GM12878 (cell line): ENCODE results near the gene TFPI2. TPM values are rescaled to one million over a fixed set of nuclear protein-coding genes. Genes with fewer than 3 reads are reported as not detected.

Experiments used
- ATAC-seq: fragments of 200-7000 bp; cut with Tn5 transposase; 3 replicates; pipeline ENCODE4 v1.9.1; 2020; ENCODE audit warnings: mild to moderate bottlenecking, moderate library complexity
- BruUV-seq: library from RNA; stranded (reverse); fragments of 400-500 nt; replicated peaks from 2 replicates; lab custom pipeline; 2021; lab: Mats Ljungman, UMichigan
- CTCF ChIA-PET: fragments of 300-600 bp; sonication (Branson Sonifier 250); formaldehyde crosslinking; extraction: SDS; loops from one replicate; lab custom pipeline; 2021; ENCODE audit warnings: inconsistent platforms; lab: Yijun Ruan, JAX
- POLR2A ChIA-PET: fragments of 350-600 bp; formaldehyde crosslinking; extraction: SDS; loops from one replicate; lab custom pipeline; 2021; ENCODE audit warnings: inconsistent platforms; lab: Charles Lee
- RAD21 ChIA-PET: fragments of 300-600 bp; sonication (Branson Sonifier 250); formaldehyde crosslinking; loops from one replicate; lab custom pipeline; 2023; ENCODE audit warnings: antibody characterized with exemption; ENCODE audit not compliant: unreplicated experiment; lab: Charles Lee
- SMC1A ChIA-PET: fragments of 300-600 bp; sonication (Branson Sonifier 250); formaldehyde crosslinking; loops from one replicate; lab custom pipeline; 2023; ENCODE audit not compliant: unreplicated experiment, uncharacterized antibody; lab: Charles Lee
- DNase-seq: peaks from one replicate; pipeline ENCODE4 v3.0.0-alpha.2; 2011; ENCODE audit warnings: low read depth, low spot score
- FAIRE-seq: peaks from 3 replicates; lab custom pipeline; 2011; peaks lifted over from hg19 to GRCh38; lab: Jason Lieb, UNC
- H2AFZ ChIP-seq: 2 replicates; pipeline ENCODE4 v1.6.0; 2011; ENCODE audit warnings: low read depth, low read length, control low read depth; ENCODE audit not compliant: control insufficient read depth
- H3K27ac ChIP-seq: 2 replicates; pipeline ENCODE4 v1.5.1; 2011; ENCODE audit warnings: control low read depth; ENCODE audit not compliant: control insufficient read depth, insufficient read depth
- H3K27me3 ChIP-seq, 2 experiments: replicated peaks in 1 of 2; 2 replicates each; pipeline versions ENCODE4 v1.6.0 to v1.6.1; 2011; ENCODE audit warnings: low read length in 1 of 2; ENCODE audit not compliant: control insufficient read depth in 2 of 2, insufficient read depth in 2 of 2
- H3K36me3 ChIP-seq, 2 experiments: 2 replicates each; pipeline ENCODE4 v1.5.1; 2011; ENCODE audit warnings: low read length in 1 of 2; ENCODE audit not compliant: control insufficient read depth in 2 of 2, insufficient read depth in 2 of 2
- H3K4me1 ChIP-seq: 2 replicates; pipeline ENCODE4 v1.6.1; 2011; ENCODE audit warnings: mild to moderate bottlenecking, low read length, moderate library complexity, mixed read lengths; ENCODE audit not compliant: control insufficient read depth, insufficient read depth
- H3K4me2 ChIP-seq: 2 replicates; pipeline ENCODE4 v1.6.0; 2011; ENCODE audit warnings: control low read depth; ENCODE audit not compliant: control insufficient read depth, insufficient read depth
- H3K4me3 ChIP-seq: fragments of 200-600 bp; sonication (generic); 2 replicates; pipeline ENCODE4 v1.5.1; 2016
- H3K79me2 ChIP-seq: 2 replicates; pipeline ENCODE4 v1.6.0; 2011; ENCODE audit warnings: low read length; ENCODE audit not compliant: control insufficient read depth, insufficient read depth
- H3K9ac ChIP-seq: 2 replicates; pipeline ENCODE4 v1.8.0; 2011; ENCODE audit warnings: low read length, control low read depth, mixed read lengths; ENCODE audit not compliant: control insufficient read depth, insufficient read depth
- H3K9me3 ChIP-seq: replicated peaks from 3 replicates; pipeline ENCODE4 v1.5.1; 2011; ENCODE audit warnings: mild to moderate bottlenecking, low read length; ENCODE audit not compliant: control insufficient read depth, insufficient read depth
- H4K20me1 ChIP-seq: 2 replicates; pipeline ENCODE4 v1.6.0; 2011; ENCODE audit not compliant: control insufficient read depth, insufficient read depth
- ATF7 ChIP-seq: fragments of 450-650 bp; IDR thresholded peaks from 2 replicates; pipeline ENCODE4 v1.6.1; 2016; ENCODE audit warnings: low read depth, mild to moderate bottlenecking
- DPF2 ChIP-seq: fragments of 450-650 bp; IDR thresholded peaks from 2 replicates; pipeline ENCODE4 v1.6.1; 2017; ENCODE audit warnings: mild to moderate bottlenecking
- E2F8 ChIP-seq: fragments of 450-650 bp; IDR thresholded peaks from 2 replicates; pipeline ENCODE4 v1.6.1; 2018; ENCODE audit warnings: mild to moderate bottlenecking, low read depth, moderate library complexity; ENCODE audit not compliant: partially characterized antibody
- HDAC2 ChIP-seq: fragments of 200-600 bp; sonication (generic); IDR thresholded peaks from 2 replicates; pipeline ENCODE4 v1.6.1; 2017
- KLF5 ChIP-seq: fragments of 450-650 bp; IDR thresholded peaks from 2 replicates; pipeline ENCODE4 v1.6.1; 2014; ENCODE audit warnings: mild to moderate bottlenecking; ENCODE audit not compliant: partially characterized antibody
- MTA2 ChIP-seq: fragments of 450-650 bp; IDR thresholded peaks from 2 replicates; pipeline ENCODE4 v1.6.1; 2016; ENCODE audit warnings: low read depth, mild to moderate bottlenecking, moderate library complexity
- PAX8 ChIP-seq: fragments of 450-650 bp; IDR thresholded peaks from 2 replicates; pipeline ENCODE4 v1.6.1; 2017; ENCODE audit warnings: mild to moderate bottlenecking, moderate library complexity
- ZNF687 ChIP-seq: fragments of 450-650 bp; IDR thresholded peaks from 2 replicates; pipeline ENCODE4 v1.6.1; 2017; ENCODE audit warnings: mild to moderate bottlenecking, moderate library complexity
- WGBS: methylation state at CpG from one replicate; pipeline ENCODE4 v1.1.6; 2016; ENCODE audit warnings: low lambda C conversion rate; ENCODE audit not compliant: insufficient replicate concordance, insufficient coverage; ENCODE audit errors: missing lambda C conversion rate; 5-methylcytosine and 5-hydroxymethylcytosine counted together
- in situ Hi-C: fragments of 300-500 bp; cut with MboI; formaldehyde crosslinking; loops from 9 replicates; pipeline ENCODE4 v1.14.3; 2018; ENCODE audit warnings: mixed read lengths
- intact Hi-C: fragments of 100-400 bp; cut with micrococcal nuclease; formaldehyde crosslinking; loops from one replicate; pipeline ENCODE4 v1.14.2; 2022; ENCODE audit not compliant: unreplicated experiment
- polyA plus RNA-seq, 11 experiments: library from polyadenylated mRNA; depleted of rRNA in 4 of 11; unstranded in 6 of 11; stranded (reverse) in 5 of 11; fragments of >200 nt; fragmentation: Nextera tagmentation in 4 of 11; fragmentation: Illumina TruSeq in 1 of 11; extraction: Ambion mirVana in 4 of 11; extraction: Trizol in 1 of 11; gene quantifications; 1 replicate in 1 of 11; 2 replicates in 10 of 11; pipeline versions ENCODE4 v1.2.1 to v1.2.3, GENCODE V29; 2011 to 2016; ENCODE audit warnings: inconsistent platforms in 2 of 11, missing spikeins in 2 of 11, low read depth in 1 of 11
- total RNA-seq, 4 experiments: library from RNA; depleted of rRNA in 3 of 4; stranded (reverse); fragments of >200 nt in 3 of 4; fragmentation: Illumina TruSeq in 1 of 4; extraction: Trizol in 1 of 4; gene quantifications; 2 replicates each; pipeline versions ENCODE4 v1.2.1 to v1.2.3, GENCODE V29; 2013 to 2021
- TF ChIP-seq, protein P1 (sequence below): IDR thresholded peaks from 2 replicates; pipeline ENCODE4 v1.6.1; 2012; ENCODE audit warnings: improper control_type of control experiment, low read depth, low read length; ENCODE audit not compliant: insufficient replicate concordance
- TF ChIP-seq, protein P2 (sequence below): fragments of 450-650 bp; conservative IDR thresholded peaks from 2 replicates; pipeline ENCODE4 v1.6.1; 2017; ENCODE audit warnings: mild to moderate bottlenecking, moderate library complexity

TFPI2 gene
- total and polyA plus RNA-seq, 10 of the 15 experiments (the other 5 are each of a cell fraction or from before 2014, with no cell fraction given): 0.07 to 1.1 (median 0.31) TPM; not detected in 5

DNA sequence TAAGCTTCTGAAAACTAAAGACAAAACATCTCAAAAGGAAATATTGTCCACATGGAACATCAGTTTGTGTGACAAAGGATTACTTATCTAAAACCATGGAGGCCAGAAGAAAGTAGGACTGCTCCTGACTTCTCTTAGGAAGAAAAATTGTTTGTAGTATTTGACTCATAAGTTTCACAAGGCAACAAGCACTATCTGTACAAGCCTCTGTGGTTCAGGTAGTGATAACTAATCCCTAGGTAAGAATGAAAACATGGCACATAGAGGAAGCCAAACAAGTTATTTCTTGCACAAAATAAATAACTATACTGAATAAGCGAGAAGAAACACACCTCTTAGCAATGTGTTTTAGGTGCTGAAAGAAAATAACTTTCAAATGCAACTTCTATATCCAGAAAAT lies 30.3 kb downstream of the TFPI2 start:
- 39% methylated on average over 1 of the region's 1 CpG for WGBS
- BruUV-seq: no TSS peak
- Histone ChIP-seq H3K9ac (no peak overlapping the region), H3K9me3 (no peaks in the 10 kb centered on the region), H3K36me3 (no peaks in the 10 kb centered on the region), H3K27me3 (no peaks in the 10 kb centered on the region), H3K79me2 (no peaks in the 10 kb centered on the region), H3K4me2 (no peak overlapping the region), H3K27ac (no peak overlapping the region), H2AFZ (no peak overlapping the region), H3K4me1 (no peaks in the 10 kb centered on the region), H4K20me1 (no peaks in the 10 kb centered on the region), H3K4me3 (no peak overlapping the region)
- SMC1A ChIA-PET: no interaction called here
- in situ Hi-C loops: no loop called here
- ATAC-seq (no peak), DNase-seq (no peak), FAIRE-seq (no peak)
- intact Hi-C loops: loop anchor here (10.0 kb wide), 1 partner anchor 65 kb away; the partner anchor contains the start of gene GNG11
- RAD21 ChIA-PET: no interaction called here
- CTCF ChIA-PET: interaction anchor here (1.0 kb wide), 1 partner anchor 20 kb away, joined by 3 read pairs; no protein-coding TSS in a partner anchor
- POLR2A ChIA-PET: no interaction called here
- TF ChIP-seq MTA2: no peak
- TF ChIP-seq KLF5: no peak
- no peak for TF ChIP-seq DPF2
- TF ChIP-seq HDAC2: no peak
- TF ChIP-seq, protein P1, sequence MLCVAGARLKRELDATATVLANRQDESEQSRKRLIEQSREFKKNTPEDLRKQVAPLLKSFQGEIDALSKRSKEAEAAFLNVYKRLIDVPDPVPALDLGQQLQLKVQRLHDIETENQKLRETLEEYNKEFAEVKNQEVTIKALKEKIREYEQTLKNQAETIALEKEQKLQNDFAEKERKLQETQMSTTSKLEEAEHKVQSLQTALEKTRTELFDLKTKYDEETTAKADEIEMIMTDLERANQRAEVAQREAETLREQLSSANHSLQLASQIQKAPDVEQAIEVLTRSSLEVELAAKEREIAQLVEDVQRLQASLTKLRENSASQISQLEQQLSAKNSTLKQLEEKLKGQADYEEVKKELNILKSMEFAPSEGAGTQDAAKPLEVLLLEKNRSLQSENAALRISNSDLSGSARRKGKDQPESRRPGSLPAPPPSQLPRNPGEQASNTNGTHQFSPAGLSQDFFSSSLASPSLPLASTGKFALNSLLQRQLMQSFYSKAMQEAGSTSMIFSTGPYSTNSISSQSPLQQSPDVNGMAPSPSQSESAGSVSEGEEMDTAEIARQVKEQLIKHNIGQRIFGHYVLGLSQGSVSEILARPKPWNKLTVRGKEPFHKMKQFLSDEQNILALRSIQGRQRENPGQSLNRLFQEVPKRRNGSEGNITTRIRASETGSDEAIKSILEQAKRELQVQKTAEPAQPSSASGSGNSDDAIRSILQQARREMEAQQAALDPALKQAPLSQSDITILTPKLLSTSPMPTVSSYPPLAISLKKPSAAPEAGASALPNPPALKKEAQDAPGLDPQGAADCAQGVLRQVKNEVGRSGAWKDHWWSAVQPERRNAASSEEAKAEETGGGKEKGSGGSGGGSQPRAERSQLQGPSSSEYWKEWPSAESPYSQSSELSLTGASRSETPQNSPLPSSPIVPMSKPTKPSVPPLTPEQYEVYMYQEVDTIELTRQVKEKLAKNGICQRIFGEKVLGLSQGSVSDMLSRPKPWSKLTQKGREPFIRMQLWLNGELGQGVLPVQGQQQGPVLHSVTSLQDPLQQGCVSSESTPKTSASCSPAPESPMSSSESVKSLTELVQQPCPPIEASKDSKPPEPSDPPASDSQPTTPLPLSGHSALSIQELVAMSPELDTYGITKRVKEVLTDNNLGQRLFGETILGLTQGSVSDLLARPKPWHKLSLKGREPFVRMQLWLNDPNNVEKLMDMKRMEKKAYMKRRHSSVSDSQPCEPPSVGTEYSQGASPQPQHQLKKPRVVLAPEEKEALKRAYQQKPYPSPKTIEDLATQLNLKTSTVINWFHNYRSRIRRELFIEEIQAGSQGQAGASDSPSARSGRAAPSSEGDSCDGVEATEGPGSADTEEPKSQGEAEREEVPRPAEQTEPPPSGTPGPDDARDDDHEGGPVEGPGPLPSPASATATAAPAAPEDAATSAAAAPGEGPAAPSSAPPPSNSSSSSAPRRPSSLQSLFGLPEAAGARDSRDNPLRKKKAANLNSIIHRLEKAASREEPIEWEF: no peak
- TF ChIP-seq, protein P2, sequence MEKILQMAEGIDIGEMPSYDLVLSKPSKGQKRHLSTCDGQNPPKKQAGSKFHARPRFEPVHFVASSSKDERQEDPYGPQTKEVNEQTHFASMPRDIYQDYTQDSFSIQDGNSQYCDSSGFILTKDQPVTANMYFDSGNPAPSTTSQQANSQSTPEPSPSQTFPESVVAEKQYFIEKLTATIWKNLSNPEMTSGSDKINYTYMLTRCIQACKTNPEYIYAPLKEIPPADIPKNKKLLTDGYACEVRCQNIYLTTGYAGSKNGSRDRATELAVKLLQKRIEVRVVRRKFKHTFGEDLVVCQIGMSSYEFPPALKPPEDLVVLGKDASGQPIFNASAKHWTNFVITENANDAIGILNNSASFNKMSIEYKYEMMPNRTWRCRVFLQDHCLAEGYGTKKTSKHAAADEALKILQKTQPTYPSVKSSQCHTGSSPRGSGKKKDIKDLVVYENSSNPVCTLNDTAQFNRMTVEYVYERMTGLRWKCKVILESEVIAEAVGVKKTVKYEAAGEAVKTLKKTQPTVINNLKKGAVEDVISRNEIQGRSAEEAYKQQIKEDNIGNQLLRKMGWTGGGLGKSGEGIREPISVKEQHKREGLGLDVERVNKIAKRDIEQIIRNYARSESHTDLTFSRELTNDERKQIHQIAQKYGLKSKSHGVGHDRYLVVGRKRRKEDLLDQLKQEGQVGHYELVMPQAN: no peak
- TF ChIP-seq E2F8: no peak
- TF ChIP-seq ATF7: no peak
- no peak for TF ChIP-seq ZNF687
- no peak for TF ChIP-seq PAX8
